Esophagus (tissue), 2 donors: ENCODE data around the gene CGREF1. TPM values are rescaled to one million over a fixed set of nuclear protein-coding genes. Genes with fewer than 3 reads are reported as not detected.

Source experiments
- H3K27ac ChIP-seq, 2 donors: one replicate each; pipeline ENCODE4 v1.5.1; 2013; ENCODE audit warnings: low read depth in 2 of 2, mild to moderate bottlenecking in 2 of 2, inconsistent platforms in 1 of 2, low read length in 1 of 2, moderate library complexity in 1 of 2
- H3K27me3 ChIP-seq, 2 donors: one replicate each; pipeline ENCODE4 v1.6.1; 2013; ENCODE audit warnings: low read length in 2 of 2, control low read depth in 1 of 2, mild to moderate bottlenecking in 1 of 2; ENCODE audit not compliant: insufficient read depth in 2 of 2, control insufficient read depth in 1 of 2
- H3K36me3 ChIP-seq, 2 donors: one replicate each; pipeline ENCODE4 v1.6.1; 2013; ENCODE audit warnings: low read length in 1 of 2; ENCODE audit not compliant: control insufficient read depth in 2 of 2, insufficient read depth in 2 of 2
- H3K4me1 ChIP-seq, 2 donors: one replicate each; pipeline ENCODE4 v1.6.1; 2013; ENCODE audit warnings: low read length in 1 of 2; ENCODE audit not compliant: control insufficient read depth in 2 of 2, insufficient read depth in 2 of 2
- H3K4me3 ChIP-seq, 2 donors: one replicate each; pipeline ENCODE4 v1.5.1; 2013; ENCODE audit warnings: low read length in 2 of 2, mild to moderate bottlenecking in 2 of 2, low read depth in 1 of 2, moderate library complexity in 1 of 2
- H3K9me3 ChIP-seq, 2 donors: one replicate each; pipeline ENCODE4 v1.6.1; 2013; ENCODE audit warnings: mild to moderate bottlenecking in 2 of 2, low read depth in 1 of 2, low read length in 1 of 2, moderate library complexity in 1 of 2; ENCODE audit not compliant: control insufficient read depth in 2 of 2, insufficient read depth in 1 of 2
- WGBS, 2 donors: extraction: QIAGEN DNeasy Blood & Tissue Kit; methylation state at CpG; one replicate each; pipeline ENCODE4 v1.1.7; 2013; 5-methylcytosine and 5-hydroxymethylcytosine counted together
- polyA plus RNA-seq, 2 donors: library from polyadenylated mRNA; stranded (reverse); fragments of 200-250 nt; gene quantifications; one replicate each; pipeline ENCODE4 v1.2.3, GENCODE V29; 2013
- donor health status: healthy with polysubstance abuse.
- donor health status: Bipolar disorder and iron deficiency.

CGREF1 gene
- polyA plus RNA-seq, 2 donors = 2.4 to 3.4 TPM

GRCh38 chr2:27138111-27138510 is 19.2 kb upstream of the CGREF1 start:
- no peak overlapping the region for H3K4me3 ChIP-seq
- H3K27me3 ChIP-seq = no peaks in the 10 kb centered on the region
- no peaks in the 10 kb centered on the region for H3K9me3 ChIP-seq
- 83 to 86% methylated on average over 7 of the region's 7 CpGs for WGBS, 2 donors
- H3K36me3 ChIP-seq = no peaks in the 10 kb centered on the region
- H3K4me1 ChIP-seq = peaks cover 2 to 3% of the 10 kb centered on the region in 2 donors
- H3K27ac ChIP-seq = no peak overlapping the region

- H3K4me3 ChIP-seq = no peak overlapping the region
- no peak overlapping the region for H3K27ac ChIP-seq
- 92 to 94% methylated on average over 21 of the region's 21 CpGs for WGBS, 2 donors
- peaks cover 2 to 8% of the 10 kb centered on the region in 2 donors for H3K4me1 ChIP-seq
- no peaks in the 10 kb centered on the region for H3K9me3 ChIP-seq
- H3K36me3 ChIP-seq = peaks cover 0 to 2% of the 10 kb centered on the region in 2 donors
- H3K27me3 ChIP-seq = no peaks in the 10 kb centered on the region
Measured at GRCh38 chr2:27137322-27137935, 18.5 kb upstream of the CGREF1 start.

GRCh38 chr2:27136751-27137150 is 17.8 kb upstream of the CGREF1 start:
- Histone ChIP-seq H3K36me3 (peaks cover 0 to 9% of the 10 kb centered on the region in 2 donors), H3K27me3 (no peaks in the 10 kb centered on the region), H3K27ac (no peak overlapping the region), H3K4me3 (no peak overlapping the region), H3K4me1 (peaks cover 2 to 8% of the 10 kb centered on the region in 2 donors), H3K9me3 (no peaks in the 10 kb centered on the region)
- WGBS, 2 donors = 92 to 95% methylated on average over 7 of the region's 7 CpGs

- Histone ChIP-seq H3K27ac (no peak overlapping the region), H3K27me3 (no peaks in the 10 kb centered on the region), H3K4me3 (no peak overlapping the region), H3K4me1 (peaks cover 2 to 8% of the 10 kb centered on the region in 2 donors), H3K9me3 (no peaks in the 10 kb centered on the region), H3K36me3 (peaks cover 2 to 20% of the 10 kb centered on the region in 2 donors)
- WGBS, 2 donors = 83 to 84% methylated on average over 12 of the region's 12 CpGs
Measured at GRCh38 chr2:27135478-27135955, 16.6 kb upstream of the CGREF1 start.

- peaks cover 2 to 25% of the 10 kb centered on the region in 2 donors for H3K36me3 ChIP-seq
- peaks cover 2 to 8% of the 10 kb centered on the region in 2 donors for H3K4me1 ChIP-seq
- H3K4me3 ChIP-seq = peak overlapping the region; percentile 6 to 85
- WGBS, 2 donors = 51 to 52% methylated on average over 33 of the region's 33 CpGs
- H3K27me3 ChIP-seq = no peaks in the 10 kb centered on the region
- no peaks in the 10 kb centered on the region for H3K9me3 ChIP-seq
- peak overlapping the region in 1 of 2 donors; percentile 36 for H3K27ac ChIP-seq
Measured at GRCh38 chr2:27134781-27135477, 16.0 kb upstream of the CGREF1 start.

- no peaks in the 10 kb centered on the region for H3K9me3 ChIP-seq
- 1% methylated on average over 77 to 86 of the region's 86 CpGs for WGBS, 2 donors
- peak within 1 kb of the TSS; percentile 82 to 86 for H3K27ac ChIP-seq
- peak within 1 kb of the TSS; percentile 85 to 88 for H3K4me3 ChIP-seq
- H3K27me3 ChIP-seq = no peaks in the 10 kb centered on the region
- H3K36me3 ChIP-seq = peaks cover 2 to 25% of the 10 kb centered on the region in 2 donors
- peaks cover 2 to 8% of the 10 kb centered on the region in 2 donors for H3K4me1 ChIP-seq
Measured at GRCh38 chr2:27133905-27134780, 15.2 kb upstream of the CGREF1 start, which contains the start of gene PREB. Gene PREB (minus strand): TSS chr2:27134636. CDS start chr2:27134421, 215 bp downstream.

- Histone ChIP-seq H3K4me3 (peak overlapping the region; percentile 85 to 88), H3K36me3 (peaks cover 2 to 25% of the 10 kb centered on the region in 2 donors), H3K9me3 (no peaks in the 10 kb centered on the region), H3K27ac (peak overlapping the region in 1 of 2 donors; percentile 6), H3K4me1 (peaks cover 2 to 8% of the 10 kb centered on the region in 2 donors), H3K27me3 (no peaks in the 10 kb centered on the region)
- WGBS, 2 donors = 38% methylated on average over 14 of the region's 14 CpGs
Measured at GRCh38 chr2:27133195-27133875, 14.4 kb upstream of the CGREF1 start.

- Histone ChIP-seq H3K27ac (no peak overlapping the region), H3K4me3 (no peak overlapping the region), H3K4me1 (peaks cover 2 to 8% of the 10 kb centered on the region in 2 donors), H3K27me3 (no peaks in the 10 kb centered on the region), H3K9me3 (no peaks in the 10 kb centered on the region), H3K36me3 (peaks cover 2 to 25% of the 10 kb centered on the region in 2 donors)
- 84 to 87% methylated on average over 11 of the region's 11 CpGs for WGBS, 2 donors
Measured at GRCh38 chr2:27131429-27131828, 12.5 kb upstream of the CGREF1 start.

- Histone ChIP-seq H3K4me3 (no peak overlapping the region), H3K4me1 (peaks cover 2 to 8% of the 10 kb centered on the region in 2 donors), H3K9me3 (no peaks in the 10 kb centered on the region), H3K27me3 (no peaks in the 10 kb centered on the region), H3K27ac (no peak overlapping the region), H3K36me3 (peaks cover 2 to 25% of the 10 kb centered on the region in 2 donors)
- WGBS, 2 donors = 90 to 93% methylated on average over 10 of the region's 10 CpGs
Measured at GRCh38 chr2:27130396-27130795, 11.5 kb upstream of the CGREF1 start.
